HG02973 (cell line): Measurements from ENCODE around the gene NLRC5.
A peak's percentile ranks its signal among the peaks of the same experiment; 100 is the strongest.
"Not testable (repeated sequence)": the region's sequence is repeated elsewhere in the genome, so short reads cannot be mapped to it uniquely, and the experiment has no call there.

Source experiments
- ATAC-seq: cut with Tn5 transposase; IDR thresholded peaks from one replicate; pipeline ENCODE4 v1.9.1; 2021; ENCODE audit warnings: moderate library complexity; ENCODE audit not compliant: unreplicated experiment

NLRC5 gene

GRCh38 chr16:57044931-57045693 lies 55.8 kb downstream of the NLRC5 start:
- ATAC-seq, result no peak

- no peak for ATAC-seq
These were observed 56.5 kb downstream of the NLRC5 start for GRCh38 chr16:57045694-57046381.

GRCh38 chr16:57048095-57048494 lies 58.7 kb downstream of the NLRC5 start:
- ATAC-seq, result no peak

GRCh38 chr16:57049678-57050077 lies 60.3 kb downstream of the NLRC5 start:
- ATAC-seq, result peak; percentile 51

GRCh38 chr16:57051696-57052228 lies 62.4 kb downstream of the NLRC5 start:
- no peak for ATAC-seq

- ATAC-seq, result no peak
These were observed 63.8 kb downstream of the NLRC5 start for GRCh38 chr16:57053206-57053605.

GRCh38 chr16:57054338-57054737 lies 65.0 kb downstream of the NLRC5 start:
- no peak for ATAC-seq

GRCh38 chr16:57054771-57055170 lies 65.4 kb downstream of the NLRC5 start:
- ATAC-seq, result no peak

- ATAC-seq, result no peak
These were observed 66.3 kb downstream of the NLRC5 start for GRCh38 chr16:57055671-57056070.

- ATAC-seq, result no peak
These were observed 69.0 kb downstream of the NLRC5 start for GRCh38 chr16:57058291-57058861.

GRCh38 chr16:57060323-57061083 lies 71.1 kb downstream of the NLRC5 start:
- ATAC-seq, result no peak

- no peak for ATAC-seq
These were observed 71.9 kb downstream of the NLRC5 start for GRCh38 chr16:57061084-57061905.

- ATAC-seq, result no peak
These were observed 73.0 kb downstream of the NLRC5 start for GRCh38 chr16:57062329-57062728.

- ATAC-seq, result not testable (repeated sequence)
These were observed 73.8 kb downstream of the NLRC5 start for GRCh38 chr16:57063189-57063588.

- ATAC-seq, result no peak
These were observed 75.6 kb downstream of the NLRC5 start for GRCh38 chr16:57064995-57065394.

GRCh38 chr16:57066625-57067024 lies 77.3 kb downstream of the NLRC5 start:
- ATAC-seq, result no peak

- ATAC-seq, result no peak
These were observed 78.0 kb downstream of the NLRC5 start for GRCh38 chr16:57067347-57067746.

GRCh38 chr16:57069053-57069452 lies 79.7 kb downstream of the NLRC5 start:
- ATAC-seq, result no peak

- no peak for ATAC-seq
These were observed 80.4 kb downstream of the NLRC5 start for GRCh38 chr16:57069635-57070370.

- no peak for ATAC-seq
These were observed 81.1 kb downstream of the NLRC5 start for GRCh38 chr16:57070424-57070823.
